HL-60/S4 (cell line): Measurements from ENCODE around the gene IFNA6.

Experiments
- in situ Hi-C: fragments of 300-500 bp; cut with MboI; formaldehyde crosslinking; loops from 2 replicates; pipeline ENCODE4 v1.14.3; 2022; ENCODE audit warnings: low sequenced_read_pairs

IFNA6 gene

DNA sequence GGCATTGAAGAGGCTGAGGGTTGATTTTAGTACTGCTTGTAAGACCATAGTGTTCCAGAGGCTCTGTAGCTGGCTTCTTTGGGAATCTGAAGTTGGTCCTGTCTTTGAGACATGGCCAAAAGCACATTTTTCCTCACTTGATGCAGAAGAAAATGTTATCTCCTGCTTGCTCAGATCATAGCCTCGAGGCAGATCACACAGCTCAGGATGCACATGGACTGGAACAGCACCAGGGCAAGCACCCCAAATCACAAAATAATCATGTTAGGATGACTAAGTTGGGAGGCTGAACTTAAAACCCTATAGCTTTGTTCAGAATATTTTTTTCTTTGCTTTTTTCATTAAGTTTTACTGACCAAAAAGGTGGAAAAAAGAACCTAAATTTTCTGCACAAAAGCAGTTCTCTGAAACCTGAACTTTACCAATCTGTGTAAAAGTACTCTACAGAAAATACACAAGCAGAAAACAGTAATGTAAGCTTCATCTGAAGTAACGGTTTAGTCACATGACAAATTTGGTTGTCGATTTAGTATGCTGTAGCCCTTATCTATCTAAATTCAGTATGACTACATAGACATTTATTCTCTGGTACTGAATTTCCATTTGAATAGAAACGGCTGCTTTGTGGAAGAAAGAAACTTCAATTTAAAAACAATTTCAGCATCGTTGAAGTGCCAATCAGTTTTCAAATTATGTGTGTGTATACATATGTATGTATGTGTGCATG lies 18.8 kb downstream of the IFNA6 start:
- in situ Hi-C loops, result no loop called here

DNA sequence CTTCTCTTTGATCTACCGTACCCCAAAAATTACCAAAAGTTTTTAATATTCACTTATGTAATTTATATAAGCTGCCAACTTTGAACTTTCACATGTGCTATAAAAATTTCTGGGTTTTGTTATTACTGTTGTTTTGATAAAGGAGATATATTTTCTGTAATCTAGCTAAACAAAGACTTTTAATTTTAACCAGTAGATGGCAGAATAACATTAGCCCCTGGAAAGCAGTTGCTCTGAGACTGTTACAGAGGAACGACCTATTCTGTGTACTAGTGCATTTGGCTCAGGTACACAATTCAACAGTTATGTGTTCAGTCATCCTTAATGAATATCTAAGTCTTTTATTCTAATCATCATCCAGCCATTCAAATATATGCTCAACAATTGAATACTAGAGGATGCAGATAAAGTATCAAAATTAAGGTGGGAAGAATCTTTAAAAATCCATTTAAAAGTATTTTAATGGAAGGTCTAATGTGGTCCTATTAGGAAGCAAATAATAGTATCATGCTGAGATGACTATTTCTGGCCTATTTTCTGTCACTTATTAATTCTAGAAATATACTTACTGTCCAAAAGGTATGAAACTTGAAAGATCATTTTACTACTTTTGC lies 24.1 kb downstream of the IFNA6 start:
- in situ Hi-C loops, result loop anchor here (10.0 kb wide), 1 partner anchor 128 kb away; no protein-coding TSS in a partner anchor

DNA sequence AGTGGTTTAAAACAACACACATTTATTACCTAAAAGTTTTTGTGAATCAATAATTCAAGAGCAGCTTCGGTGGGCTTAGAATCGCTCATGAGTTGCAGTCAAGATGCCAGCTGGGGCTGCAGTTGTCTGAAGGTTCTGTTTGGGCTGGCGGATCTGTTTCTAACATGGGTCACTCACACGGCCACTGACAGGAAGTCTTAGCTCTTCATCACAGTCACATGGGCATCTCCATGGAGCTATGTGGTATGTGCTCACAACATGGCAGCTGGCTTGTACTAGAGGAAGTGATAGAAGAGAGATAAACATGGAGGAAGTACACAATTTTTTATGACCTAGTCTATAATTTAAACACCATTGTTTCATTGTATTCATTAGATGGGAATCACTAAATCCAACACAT lies 26.6 kb downstream of the IFNA6 start:
- in situ Hi-C loops, result loop anchor here (10.0 to 25.0 kb wide), 2 partner anchors 131 to 463 kb away; no protein-coding TSS in a partner anchor

DNA sequence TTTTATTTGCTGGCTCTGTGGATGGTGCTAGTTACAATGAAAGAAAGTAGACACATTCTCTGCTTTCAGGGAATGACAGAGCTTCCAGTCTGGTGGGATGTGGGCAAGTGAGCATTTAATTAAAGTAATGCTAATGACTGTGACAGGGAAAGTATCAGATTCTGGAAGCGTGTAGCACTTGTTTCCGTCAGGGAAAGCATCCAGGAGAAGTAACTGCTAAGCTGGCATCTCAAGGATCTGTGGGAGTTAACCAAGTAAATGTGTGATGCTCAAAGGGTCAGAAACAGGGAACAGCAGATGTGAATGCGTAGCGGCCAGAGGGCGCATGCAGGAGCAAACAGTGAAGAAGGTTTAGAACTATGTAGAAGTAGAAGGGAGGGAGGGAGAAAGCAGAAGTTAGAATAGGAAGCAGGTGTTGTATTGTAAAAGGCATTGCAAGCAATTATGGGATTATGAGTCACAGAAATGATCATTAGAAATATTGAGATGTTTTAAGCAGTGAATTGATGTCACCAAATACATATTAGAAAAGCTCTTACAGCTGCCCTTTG lies 27.7 kb downstream of the IFNA6 start:
- in situ Hi-C loops, result loop anchor here (10.0 to 25.0 kb wide), 2 partner anchors 132 to 464 kb away; no protein-coding TSS in a partner anchor

DNA sequence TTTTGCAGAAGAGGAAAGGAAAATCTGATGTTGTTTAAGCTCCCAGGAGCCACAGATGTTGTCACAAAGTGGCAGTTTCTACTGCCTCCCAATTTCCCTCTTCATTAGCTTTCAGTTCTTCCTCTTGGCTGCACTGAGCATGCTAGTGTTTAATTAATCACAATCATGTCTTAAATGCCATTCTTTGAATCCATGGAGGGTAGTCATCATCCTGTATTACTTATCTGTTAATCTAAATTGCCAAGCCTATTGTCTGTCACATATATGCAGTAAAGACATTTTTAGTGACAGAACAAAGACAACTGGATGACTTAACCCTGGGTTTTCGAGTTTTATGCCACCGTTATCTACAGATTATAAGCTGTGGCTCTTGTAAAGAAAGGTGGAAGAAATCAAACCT lies 30.2 kb downstream of the IFNA6 start:
- in situ Hi-C loops, result loop anchor here (10.0 to 25.0 kb wide), 2 partner anchors 134 to 467 kb away; no protein-coding TSS in a partner anchor

DNA sequence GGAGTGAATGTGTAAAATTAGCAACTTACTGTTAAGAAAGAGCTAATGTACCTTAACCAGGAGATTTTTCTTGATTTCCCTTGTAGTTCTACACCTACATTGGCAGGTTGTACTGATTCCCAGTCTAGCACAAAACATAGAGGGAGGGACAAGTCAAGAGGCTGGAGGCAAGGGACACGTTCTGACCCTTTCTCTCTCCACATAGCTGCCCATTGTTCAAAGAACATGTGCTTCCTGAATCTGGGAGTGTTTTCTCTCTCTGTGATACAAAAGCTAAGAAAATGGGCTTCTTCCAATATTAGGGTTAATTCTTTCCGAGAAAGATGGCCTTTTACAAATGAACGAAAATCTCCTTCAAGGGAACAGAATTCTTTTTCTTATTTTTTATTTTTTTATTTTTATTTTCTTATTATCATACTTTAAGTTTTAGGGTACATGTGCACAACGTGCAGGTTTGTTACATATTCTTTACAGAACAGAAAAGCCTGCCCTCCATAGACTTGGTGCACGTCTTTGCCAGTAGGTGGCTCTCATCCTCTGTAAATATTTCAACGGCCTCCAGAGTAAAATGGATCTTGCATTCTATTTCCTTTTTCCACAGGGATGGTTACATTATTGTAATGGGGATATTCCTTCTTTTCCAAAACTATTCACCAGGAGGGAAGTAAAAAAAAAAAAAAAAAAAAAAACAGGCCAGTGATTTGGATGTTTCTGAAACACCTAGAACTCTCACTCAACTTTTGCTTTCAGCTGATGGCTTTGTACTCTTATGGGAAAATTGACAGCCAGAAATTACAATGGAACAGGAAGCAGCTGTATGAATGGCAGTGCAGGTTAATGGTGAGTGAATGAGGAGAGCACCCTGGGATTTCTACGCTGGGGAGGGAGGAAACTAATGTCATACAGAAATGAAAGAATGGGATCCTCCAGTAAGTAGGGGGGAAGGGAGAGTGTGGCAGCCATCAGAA lies 32.4 kb downstream of the IFNA6 start:
- in situ Hi-C loops, result loop anchor here (25.0 kb wide), 1 partner anchor 469 kb away; no protein-coding TSS in a partner anchor

DNA sequence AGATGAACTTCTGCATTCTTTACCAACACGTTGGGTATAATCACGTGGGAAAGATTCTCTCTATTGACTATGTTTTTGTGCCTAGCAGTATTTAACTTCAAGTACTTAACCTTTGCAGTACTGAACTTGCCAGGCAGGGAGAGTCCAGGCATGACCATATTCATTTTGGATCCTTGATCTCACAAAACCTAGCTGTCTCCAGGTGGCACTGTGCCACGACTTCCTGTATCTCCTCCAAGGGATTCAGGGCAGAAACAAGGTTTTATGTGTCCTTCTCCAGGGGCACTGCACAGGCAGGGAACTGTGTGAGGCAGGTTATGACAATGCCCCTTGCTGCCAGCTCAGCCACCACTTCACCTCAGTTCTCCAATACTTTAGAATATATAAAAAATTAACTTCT lies 33.8 kb downstream of the IFNA6 start:
- in situ Hi-C loops, result loop anchor here (25.0 kb wide), 1 partner anchor 470 kb away; no protein-coding TSS in a partner anchor

DNA sequence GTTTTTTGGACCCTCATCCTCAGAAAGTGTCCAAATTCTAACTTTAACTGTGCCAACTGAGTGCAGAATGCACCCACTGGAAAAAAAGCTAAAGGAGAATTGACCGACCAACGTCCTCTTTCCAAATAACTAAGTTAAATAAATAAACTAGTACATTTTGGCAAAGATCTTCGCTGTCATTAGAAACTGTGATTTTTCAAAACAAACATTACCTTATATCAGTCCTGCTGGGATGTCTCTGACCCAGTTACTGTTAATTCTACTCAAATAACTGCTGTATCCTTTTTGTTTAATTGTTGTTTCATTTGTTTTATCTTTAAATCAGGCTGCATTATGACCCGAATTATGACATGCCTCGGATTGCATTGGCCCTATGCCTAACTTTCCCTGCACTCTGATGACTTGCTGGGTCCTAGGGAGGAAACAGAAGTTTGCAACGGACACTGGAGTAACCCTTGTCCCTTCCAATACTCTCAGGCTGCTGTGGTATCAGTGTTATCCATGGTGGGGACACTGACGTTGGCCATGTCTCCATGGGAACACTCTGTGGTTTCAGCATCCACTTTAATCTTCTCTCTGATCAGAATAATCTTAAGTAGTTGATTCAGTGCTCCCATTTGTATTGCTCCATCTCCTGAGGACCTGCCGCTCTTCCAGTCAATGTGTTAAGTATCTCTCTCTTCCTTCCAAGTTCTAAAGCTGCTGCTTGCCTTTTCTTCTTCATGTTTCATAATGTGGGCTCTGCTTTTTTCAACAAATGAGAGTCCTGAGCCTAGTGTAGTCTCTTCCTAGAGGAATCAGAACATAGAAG lies 34.5 kb downstream of the IFNA6 start:
- in situ Hi-C loops, result loop anchor here (25.0 kb wide), 1 partner anchor 471 kb away; no protein-coding TSS in a partner anchor

DNA sequence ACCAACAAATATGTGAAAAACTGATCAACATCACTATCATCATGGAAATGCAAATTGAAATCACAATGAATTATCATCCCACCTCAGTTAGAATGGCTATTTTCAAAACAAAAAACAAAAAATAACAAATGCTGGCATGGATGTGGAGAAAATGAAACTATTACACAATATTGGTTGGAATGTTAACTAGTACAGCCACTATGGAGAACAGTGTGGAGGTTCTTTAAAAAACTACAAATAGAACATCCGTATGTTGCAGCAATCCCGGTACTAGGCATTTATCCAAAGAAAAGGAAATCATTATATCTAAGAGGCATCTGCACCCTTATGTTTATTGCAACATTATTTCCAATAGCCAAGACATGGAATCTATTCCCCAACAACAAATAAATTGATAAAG lies 36.5 kb downstream of the IFNA6 start:
- in situ Hi-C loops, result loop anchor here (25.0 kb wide), 1 partner anchor 473 kb away; no protein-coding TSS in a partner anchor

DNA sequence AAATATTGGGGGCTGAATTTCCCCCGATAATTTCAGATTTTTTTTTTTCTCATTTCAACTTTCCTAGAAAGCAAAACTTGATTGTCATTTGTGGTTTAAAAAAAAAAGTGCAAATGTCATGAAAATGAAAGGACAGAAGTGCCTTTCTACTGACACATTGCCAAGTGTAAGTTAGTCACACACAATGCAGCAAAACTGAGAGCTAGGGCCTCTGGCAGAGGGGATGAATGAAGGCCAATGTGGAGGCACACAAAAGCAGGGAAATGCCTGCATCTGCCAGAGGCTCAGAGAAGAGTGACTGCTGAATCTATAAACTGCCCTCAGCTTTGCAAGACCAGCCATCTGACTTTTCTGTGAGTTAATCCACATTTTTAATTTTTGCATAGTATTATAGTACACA lies 38.8 kb downstream of the IFNA6 start:
- in situ Hi-C loops, result loop anchor here (25.0 kb wide), 1 partner anchor 475 kb away; no protein-coding TSS in a partner anchor

DNA sequence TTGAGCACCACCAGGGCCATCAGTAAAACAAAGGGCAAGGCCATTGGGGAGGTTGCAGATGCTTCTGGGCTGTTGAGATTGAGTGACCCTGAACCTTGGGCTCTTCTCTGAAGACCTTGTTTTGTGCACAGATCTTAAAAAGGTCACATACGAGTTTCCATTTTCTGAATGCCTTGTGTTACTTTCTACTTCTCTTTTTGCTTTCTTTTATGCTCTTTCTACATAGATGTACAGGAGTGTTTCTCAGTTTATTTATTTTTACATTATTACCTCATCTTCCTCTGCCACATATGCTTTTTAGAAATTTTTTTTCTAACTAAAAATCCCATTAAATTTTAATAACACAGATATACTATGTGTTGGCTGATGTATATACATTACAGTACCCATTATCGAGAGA lies 45.5 kb downstream of the IFNA6 start, which contains the start of gene IFNA5:
IFNA5 (minus strand) TSS at position 101 of the 400 bp plus-strand sequence; CDS start at position 44, 57 bp downstream.
- in situ Hi-C loops, result loop anchor here (25.0 kb wide), 1 partner anchor 482 kb away; no protein-coding TSS in a partner anchor
